K562 (cell line): Measurements from ENCODE around the gene DOCK6. TPM values are rescaled to one million over a fixed set of nuclear protein-coding genes. Genes with fewer than 3 reads are reported as not detected.

ENCODE experiments used
- ATAC-seq: fragments of 200-7000 bp; cut with Tn5 transposase; 3 replicates; pipeline ENCODE4 v1.9.1; 2020; ENCODE audit warnings: moderate library complexity
- BruUV-seq: library from RNA; stranded (reverse); fragments of 400-500 nt; replicated peaks from 2 replicates; lab custom pipeline; 2021; lab: Mats Ljungman, UMichigan
- CTCF ChIA-PET: fragments of 300-600 bp; formaldehyde crosslinking; extraction: SDS; loops from one replicate; lab custom pipeline; 2021; ENCODE audit warnings: low intra/inter-chr PET ratio; lab: Yijun Ruan, JAX
- POLR2A ChIA-PET: fragments of 300-600, 350-650 bp; sonication (Branson Sonifier 250); formaldehyde crosslinking; extraction: SDS; loops from one replicate; lab custom pipeline; 2021; ENCODE audit warnings: antibody characterized with exemption, inconsistent platforms; lab: Yijun Ruan, JAX
- DNase-seq, 4 experiments: peaks; one replicate each; pipeline versions ENCODE4 v3.0.0 to v3.0.0-alpha.2; 2011 to 2018; ENCODE audit warnings: low spot score in 3 of 4, mixed read lengths in 3 of 4; ENCODE audit errors: extremely low read depth in 1 of 4
- FAIRE-seq: peaks from 2 replicates; lab custom pipeline; 2011; peaks lifted over from hg19 to GRCh38; lab: Jason Lieb, UNC
- H2AFZ ChIP-seq: 2 replicates; pipeline ENCODE4 v1.6.0; 2011; ENCODE audit warnings: low read depth, low read length, control low read depth, inconsistent platforms
- H3K27ac ChIP-seq: fragments of 200-600 bp; 3 replicates; pipeline ENCODE4 v1.8.0; 2011; ENCODE audit warnings: low read depth, mild to moderate bottlenecking, control low read depth, inconsistent platforms, low read length, moderate library complexity, mixed read lengths; ENCODE audit errors: extremely low read depth
- H3K27me3 ChIP-seq, 2 experiments: fragments of 300-600 bp in 1 of 2; 2 replicates in 1 of 2; 3 replicates in 1 of 2; pipeline versions ENCODE4 v1.6.0 to v1.8.0; 2011; ENCODE audit warnings: inconsistent platforms in 2 of 2, low read length in 2 of 2, mild to moderate bottlenecking in 1 of 2, mixed read lengths in 1 of 2, moderate library complexity in 1 of 2; ENCODE audit not compliant: control insufficient read depth in 2 of 2, insufficient read depth in 2 of 2
- H3K36me3 ChIP-seq: fragments of 300-600 bp; 3 replicates; pipeline ENCODE4 v1.8.0; 2011; ENCODE audit warnings: mild to moderate bottlenecking, low read length, inconsistent platforms; ENCODE audit not compliant: control insufficient read depth, insufficient read depth
- H3K4me1 ChIP-seq, 2 experiments: fragments of 200-600 bp in 1 of 2; replicated peaks in 1 of 2; 2 replicates in 1 of 2; 3 replicates in 1 of 2; pipeline versions ENCODE4 v1.5.1 to v1.8.0; 2011; ENCODE audit warnings: inconsistent platforms in 2 of 2, low read length in 2 of 2, mild to moderate bottlenecking in 1 of 2, mixed read lengths in 1 of 2, moderate library complexity in 1 of 2; ENCODE audit not compliant: control insufficient read depth in 2 of 2, insufficient read depth in 2 of 2
- H3K4me2 ChIP-seq: 2 replicates; pipeline ENCODE4 v1.6.1; 2011; ENCODE audit warnings: low read length, control low read depth, inconsistent platforms, mixed read lengths; ENCODE audit not compliant: insufficient read depth
- H3K4me3 ChIP-seq: fragments of 200-600 bp; sonication (generic), shearing (Covaris generic); 2 replicates; pipeline ENCODE4 v1.5.1; 2016; ENCODE audit warnings: control low read depth, inconsistent platforms
- H3K79me2 ChIP-seq: fragments of 200-600 bp; 3 replicates; pipeline ENCODE4 v1.8.0; 2011; ENCODE audit warnings: low read length, inconsistent platforms; ENCODE audit not compliant: control insufficient read depth, insufficient read depth
- H3K9ac ChIP-seq, 2 experiments: 2 replicates each; pipeline versions ENCODE4 v1.6.0 to v1.6.1; 2011; ENCODE audit warnings: low read depth in 2 of 2, low read length in 2 of 2, control low read depth in 1 of 2, inconsistent platforms in 1 of 2, mild to moderate bottlenecking in 1 of 2, mixed read lengths in 1 of 2; ENCODE audit not compliant: insufficient read depth in 1 of 2
- H3K9me1 ChIP-seq: one replicate; pipeline ENCODE4 v1.6.0; 2011; ENCODE audit warnings: inconsistent platforms, mild to moderate bottlenecking, low read length, moderate library complexity; ENCODE audit not compliant: control insufficient read depth, insufficient read depth
- H3K9me3 ChIP-seq: replicated peaks from 2 replicates; pipeline ENCODE4 v1.5.1; 2011; ENCODE audit warnings: low read depth, low read length, inconsistent platforms; ENCODE audit not compliant: control insufficient read depth, insufficient read depth
- H4K20me1 ChIP-seq: replicated peaks from 2 replicates; pipeline ENCODE4 v1.6.1; 2011; ENCODE audit warnings: low read length, inconsistent platforms, mixed read lengths; ENCODE audit not compliant: control insufficient read depth, insufficient read depth
- ATF7 ChIP-seq: fragments of 450-650 bp; IDR thresholded peaks from 2 replicates; pipeline ENCODE4 v1.7.1; 2014; ENCODE audit warnings: mild to moderate bottlenecking, moderate library complexity
- CBX5 ChIP-seq: IDR thresholded peaks from 2 replicates; pipeline ENCODE4 v1.6.1; 2014; ENCODE audit warnings: low read depth, borderline replicate concordance
- GTF2A2 ChIP-seq: IDR thresholded peaks from 2 replicates; pipeline ENCODE4 v1.6.1; 2016; ENCODE audit warnings: mild to moderate bottlenecking, missing genetic modification characterization, missing compliant biosample characterization
- HOXB6 ChIP-seq: fragments of 250-450 bp; sonication (Bioruptor Pico); IDR thresholded peaks from 2 replicates; pipeline ENCODE4 v1.5.1; 2022; ENCODE audit warnings: mild to moderate bottlenecking, borderline replicate concordance
- JUND ChIP-seq, 2 experiments: IDR thresholded peaks; 2 replicates in 1 of 2; 3 replicates in 1 of 2; pipeline ENCODE4 v1.6.1; 2011; ENCODE audit warnings: borderline replicate concordance in 2 of 2, low read depth in 2 of 2, low read length in 2 of 2, improper control_type of control experiment in 1 of 2, missing biosample characterization in 1 of 2, missing genetic modification characterization in 1 of 2, missing genetic modification reagents in 1 of 2
- KDM2B ChIP-seq: fragments of 250-450 bp; sonication (Bioruptor Pico); IDR thresholded peaks from 2 replicates; pipeline ENCODE4 v1.8.0; 2021; ENCODE audit warnings: mild to moderate bottlenecking, moderate library complexity
- MCM5 ChIP-seq: fragments of 450-650 bp; IDR thresholded peaks from 2 replicates; pipeline ENCODE4 v1.6.1; 2016; ENCODE audit warnings: low read depth
- NR1H2 ChIP-seq: sonication (generic); formaldehyde crosslinking; IDR thresholded peaks from 2 replicates; pipeline ENCODE4 v1.4.0; 2020; ENCODE audit warnings: mild to moderate bottlenecking, missing genetic modification reagents
- SMARCA4 ChIP-seq: fragments of 450-650 bp; IDR thresholded peaks from 2 replicates; pipeline ENCODE4 v1.6.1; 2016
- ZBTB17 ChIP-seq: fragments of 450-650 bp; formaldehyde crosslinking; IDR thresholded peaks from 2 replicates; pipeline ENCODE4 v1.4.0; 2020; ENCODE audit warnings: mild to moderate bottlenecking
- ZNF384 ChIP-seq: IDR thresholded peaks from 2 replicates; pipeline ENCODE4 v1.6.1; 2012; ENCODE audit warnings: low read depth, low read length, improper control_type of control experiment
- ZNF507 ChIP-seq: conservative IDR thresholded peaks from 2 replicates; pipeline ENCODE4 v1.6.1; 2017; ENCODE audit warnings: missing genetic modification characterization, missing compliant biosample characterization
- ZSCAN32 ChIP-seq: fragments of 450-650 bp; formaldehyde crosslinking; IDR thresholded peaks from 2 replicates; pipeline ENCODE4 v1.4.0; 2020; ENCODE audit warnings: mild to moderate bottlenecking, moderate library complexity
- ZZZ3 ChIP-seq: fragments of 450-650 bp; IDR thresholded peaks from 2 replicates; pipeline ENCODE4 v1.6.1; 2016; ENCODE audit warnings: antibody characterized with exemption, mild to moderate bottlenecking, moderate library complexity
- WGBS: fragments of 100-300 bp; shearing (Covaris generic); methylation state at CpG from one replicate; pipeline ENCODE4 v1.1.6; 2016; ENCODE audit warnings: low coverage, mixed read lengths; ENCODE audit not compliant: insufficient coverage; ENCODE audit errors: missing lambda C conversion rate; 5-methylcytosine and 5-hydroxymethylcytosine counted together
- in situ Hi-C: fragments of 300-500 bp; cut with MboI; formaldehyde crosslinking; loops from 4 replicates; pipeline ENCODE4 v1.15.0; 2018; ENCODE audit warnings: inconsistent platforms, mixed read lengths
- intact Hi-C: fragments of 100-400 bp; cut with micrococcal nuclease; formaldehyde crosslinking; loops from 2 replicates; pipeline ENCODE4 v1.14.2; 2022
- polyA plus RNA-seq, 8 experiments: library from polyadenylated mRNA; depleted of rRNA in 4 of 8; stranded (reverse) in 5 of 8; unstranded in 3 of 8; fragments of >200 nt; fragmentation: Nextera tagmentation in 2 of 8; fragmentation: Illumina TruSeq in 1 of 8; extraction: Ambion mirVana in 2 of 8; extraction: Trizol in 1 of 8; gene quantifications; 2 replicates each; pipeline versions ENCODE4 v1.2.1 to v1.2.3, GENCODE V29; 2011 to 2014; ENCODE audit warnings: inconsistent platforms in 1 of 8, missing spikeins in 1 of 8
- total RNA-seq, 7 experiments: library from RNA; depleted of rRNA in 6 of 7; stranded (reverse); fragments of >200 nt in 6 of 7; fragmentation: Illumina TruSeq in 2 of 7; extraction: Trizol in 2 of 7; gene quantifications; 2 replicates each; pipeline versions ENCODE4 v1.2.1 to v1.2.3, GENCODE V29; 2011 to 2021; ENCODE audit warnings: low replicate concordance in 1 of 7
- TF ChIP-seq, protein P1 (sequence below), 2 experiments: fragments of 450-650 bp; IDR thresholded peaks; 2 replicates each; pipeline ENCODE4 v1.6.1; 2016
- TF ChIP-seq, protein P2 (sequence below): fragments of 250-450 bp; sonication (Bioruptor Pico); IDR thresholded peaks from 2 replicates; pipeline ENCODE4 v1.4.0; 2020; ENCODE audit warnings: mild to moderate bottlenecking, moderate library complexity
- TF ChIP-seq, protein P3 (sequence below): fragments of 450-650 bp; conservative IDR thresholded peaks from 2 replicates; pipeline ENCODE4 v1.6.1; 2016; ENCODE audit warnings: missing genetic modification characterization, low read depth, mild to moderate bottlenecking, missing compliant biosample characterization, moderate library complexity

The DOCK6 gene
- total and polyA plus RNA-seq, 9 of the 15 experiments (the other 6 are each of a cell fraction or from before 2014, with no cell fraction given) = 0.35 to 19.3 (median 3.8) TPM

DNA sequence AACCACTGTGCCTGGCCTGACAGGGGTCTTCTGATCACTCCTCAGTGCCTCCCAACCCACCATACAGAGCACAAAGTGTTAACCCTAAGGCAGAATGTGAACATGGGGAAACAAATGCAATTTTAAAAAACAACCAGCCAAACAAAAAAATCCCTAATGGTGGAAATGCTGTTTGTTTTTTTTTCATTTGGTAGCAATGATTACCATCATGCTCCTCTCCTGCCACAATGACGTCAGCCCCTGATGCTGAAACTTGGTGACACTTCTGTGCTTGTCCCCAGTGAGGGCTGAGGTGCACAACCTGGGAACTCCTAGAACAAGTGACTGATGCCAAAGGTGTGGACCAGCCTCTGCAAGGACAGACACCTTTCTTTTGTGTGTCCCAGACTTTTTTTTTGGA lies 29.7 kb upstream of the DOCK6 start:
- H3K36me3 ChIP-seq = no peaks in the 10 kb centered on the region
- peaks cover 0 to 14% of the 10 kb centered on the region in 2 experiments; a peak in 3 of 5 replicates for H3K4me1 ChIP-seq
- H3K9me3 ChIP-seq = no peaks in the 10 kb centered on the region
- H3K27ac ChIP-seq = no peak overlapping the region
- CTCF ChIA-PET = no interaction called here
- no peaks in the 10 kb centered on the region for H3K9me1 ChIP-seq
- no peak for FAIRE-seq
- ATAC-seq = no peak
- intact Hi-C loops (loop anchor here (5.0 to 10.0 kb wide), 2 partner anchors 90 to 193 kb away; partner anchors contain the start of genes ELAVL3 and EPOR), in situ Hi-C loops (no loop called here)
- no peaks in the 10 kb centered on the region for H3K79me2 ChIP-seq
- no peak overlapping the region for H3K4me3 ChIP-seq
- WGBS = 0% methylated on average over 1 of the region's 1 CpG
- no peak overlapping the region for H3K4me2 ChIP-seq
- no TSS peak for BruUV-seq
- no peak overlapping the region for H2AFZ ChIP-seq
- peak in 1 of 4 experiments; percentile 14 for DNase-seq
- H3K9ac ChIP-seq = no peak overlapping the region
- H3K27me3 ChIP-seq = peaks cover 5 to 17% of the 10 kb centered on the region in 2 experiments; a peak in 3 of 5 replicates
- POLR2A ChIA-PET = no interaction called here
- 0 out of 2 replicates have a peak, but pooled peaks cover 2% of the 10 kb centered on the region for H4K20me1 ChIP-seq
- TF ChIP-seq ZBTB17 (CRISPR knock-in tag) (no peak), SMARCA4 (no peak), GTF2A2 (no peak), MCM5 (no peak), ZZZ3 (no peak), NR1H2 (CRISPR knock-in tag) (no peak), ZNF384 (peak; percentile 76), ZSCAN32 (no peak), HOXB6 (CRISPR knock-in tag) (no peak), JUND (IDR thresholded peaks at IDR 0.05; ENCODE audit: borderline replicate concordance, low read depth, low read length) (peak; percentile 76), JUND (tag; IDR thresholded peaks at IDR 0.05; ENCODE audit: borderline replicate concordance, low read depth, low read length) (peak; percentile 76), ZNF507 (no peak), CBX5 (no peak), KDM2B (CRISPR knock-in tag) (no peak), ATF7 (peak; percentile 95)
- TF ChIP-seq, protein P1, sequence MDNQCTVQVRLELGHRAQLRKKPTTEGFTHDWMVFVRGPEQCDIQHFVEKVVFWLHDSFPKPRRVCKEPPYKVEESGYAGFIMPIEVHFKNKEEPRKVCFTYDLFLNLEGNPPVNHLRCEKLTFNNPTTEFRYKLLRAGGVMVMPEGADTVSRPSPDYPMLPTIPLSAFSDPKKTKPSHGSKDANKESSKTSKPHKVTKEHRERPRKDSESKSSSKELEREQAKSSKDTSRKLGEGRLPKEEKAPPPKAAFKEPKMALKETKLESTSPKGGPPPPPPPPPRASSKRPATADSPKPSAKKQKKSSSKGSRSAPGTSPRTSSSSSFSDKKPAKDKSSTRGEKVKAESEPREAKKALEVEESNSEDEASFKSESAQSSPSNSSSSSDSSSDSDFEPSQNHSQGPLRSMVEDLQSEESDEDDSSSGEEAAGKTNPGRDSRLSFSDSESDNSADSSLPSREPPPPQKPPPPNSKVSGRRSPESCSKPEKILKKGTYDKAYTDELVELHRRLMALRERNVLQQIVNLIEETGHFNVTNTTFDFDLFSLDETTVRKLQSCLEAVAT (IDR thresholded peaks at IDR 0.05) = no peak
- TF ChIP-seq, protein P2, sequence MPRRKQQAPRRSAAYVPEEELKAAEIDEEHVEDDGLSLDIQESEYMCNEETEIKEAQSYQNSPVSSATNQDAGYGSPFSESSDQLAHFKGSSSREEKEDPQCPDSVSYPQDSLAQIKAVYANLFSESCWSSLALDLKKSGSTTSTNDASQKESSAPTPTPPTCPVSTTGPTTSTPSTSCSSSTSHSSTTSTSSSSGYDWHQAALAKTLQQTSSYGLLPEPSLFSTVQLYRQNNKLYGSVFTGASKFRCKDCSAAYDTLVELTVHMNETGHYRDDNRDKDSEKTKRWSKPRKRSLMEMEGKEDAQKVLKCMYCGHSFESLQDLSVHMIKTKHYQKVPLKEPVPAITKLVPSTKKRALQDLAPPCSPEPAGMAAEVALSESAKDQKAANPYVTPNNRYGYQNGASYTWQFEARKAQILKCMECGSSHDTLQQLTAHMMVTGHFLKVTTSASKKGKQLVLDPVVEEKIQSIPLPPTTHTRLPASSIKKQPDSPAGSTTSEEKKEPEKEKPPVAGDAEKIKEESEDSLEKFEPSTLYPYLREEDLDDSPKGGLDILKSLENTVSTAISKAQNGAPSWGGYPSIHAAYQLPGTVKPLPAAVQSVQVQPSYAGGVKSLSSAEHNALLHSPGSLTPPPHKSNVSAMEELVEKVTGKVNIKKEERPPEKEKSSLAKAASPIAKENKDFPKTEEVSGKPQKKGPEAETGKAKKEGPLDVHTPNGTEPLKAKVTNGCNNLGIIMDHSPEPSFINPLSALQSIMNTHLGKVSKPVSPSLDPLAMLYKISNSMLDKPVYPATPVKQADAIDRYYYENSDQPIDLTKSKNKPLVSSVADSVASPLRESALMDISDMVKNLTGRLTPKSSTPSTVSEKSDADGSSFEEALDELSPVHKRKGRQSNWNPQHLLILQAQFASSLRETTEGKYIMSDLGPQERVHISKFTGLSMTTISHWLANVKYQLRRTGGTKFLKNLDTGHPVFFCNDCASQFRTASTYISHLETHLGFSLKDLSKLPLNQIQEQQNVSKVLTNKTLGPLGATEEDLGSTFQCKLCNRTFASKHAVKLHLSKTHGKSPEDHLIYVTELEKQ (CRISPR knock-in tag) = no peak
- TF ChIP-seq, protein P3, sequence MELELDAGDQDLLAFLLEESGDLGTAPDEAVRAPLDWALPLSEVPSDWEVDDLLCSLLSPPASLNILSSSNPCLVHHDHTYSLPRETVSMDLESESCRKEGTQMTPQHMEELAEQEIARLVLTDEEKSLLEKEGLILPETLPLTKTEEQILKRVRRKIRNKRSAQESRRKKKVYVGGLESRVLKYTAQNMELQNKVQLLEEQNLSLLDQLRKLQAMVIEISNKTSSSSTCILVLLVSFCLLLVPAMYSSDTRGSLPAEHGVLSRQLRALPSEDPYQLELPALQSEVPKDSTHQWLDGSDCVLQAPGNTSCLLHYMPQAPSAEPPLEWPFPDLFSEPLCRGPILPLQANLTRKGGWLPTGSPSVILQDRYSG (tag) = no peak
